IMR-90 (cell line): Measurements from ENCODE around the gene GADD45A. TPM values are rescaled to one million over a fixed set of nuclear protein-coding genes. Genes with fewer than 3 reads are reported as not detected.

Experiments used
- ATAC-seq: fragments of 200-7000 bp; cut with Tn5 transposase; 2 replicates; pipeline ENCODE4 v1.9.1; 2020; ENCODE audit warnings: low read depth, mild to moderate bottlenecking, moderate library complexity
- BruUV-seq: library from RNA; stranded (reverse); fragments of 400-500 nt; replicated peaks from 2 replicates; lab custom pipeline; 2021; lab: Mats Ljungman, UMichigan
- CTCF ChIA-PET: fragments of 300-600 bp; formaldehyde crosslinking; extraction: SDS; loops from one replicate; lab custom pipeline; 2021; ENCODE audit warnings: antibody characterized with exemption; lab: Yijun Ruan, JAX
- POLR2A ChIA-PET: fragments of 300-600 bp; sonication (Branson Sonifier 250); formaldehyde crosslinking; loops from one replicate; lab custom pipeline; 2022; ENCODE audit warnings: antibody characterized with exemption; ENCODE audit not compliant: unreplicated experiment; lab: Charles Lee
- DNase-seq: peaks from one replicate; pipeline ENCODE4 v3.0.0; 2013
- H2AFZ ChIP-seq: replicated peaks from 2 replicates; pipeline ENCODE3; 2013; ENCODE audit warnings: low read length, mild to moderate bottlenecking; ENCODE audit not compliant: poor library complexity
- H2AK5ac ChIP-seq: 2 replicates; pipeline ENCODE4 v1.6.1; 2013; ENCODE audit warnings: low read depth, low read length, inconsistent platforms
- H2AK9ac ChIP-seq: replicated peaks from 2 replicates; pipeline ENCODE3; 2013; ENCODE audit warnings: mild to moderate bottlenecking, low read depth, low read length, moderate library complexity; ENCODE audit not compliant: poor library complexity
- H2BK120ac ChIP-seq: 2 replicates; pipeline ENCODE4 v1.6.1; 2013; ENCODE audit warnings: low read depth, low read length, inconsistent platforms
- H2BK15ac ChIP-seq: 3 replicates; pipeline ENCODE4 v1.6.1; 2013; ENCODE audit warnings: low read depth, low read length, inconsistent platforms
- H2BK20ac ChIP-seq: 2 replicates; pipeline ENCODE4 v1.6.1; 2013; ENCODE audit warnings: low read depth, mild to moderate bottlenecking, inconsistent platforms, low read length, moderate library complexity
- H2BK5ac ChIP-seq: 2 replicates; pipeline ENCODE4 v1.6.1; 2013; ENCODE audit warnings: mild to moderate bottlenecking, low read depth, low read length, inconsistent platforms; ENCODE audit not compliant: poor library complexity, severe bottlenecking
- H3K14ac ChIP-seq: replicated peaks from 2 replicates; pipeline ENCODE4 v1.6.1; 2013; ENCODE audit warnings: low read depth, low read length, inconsistent platforms
- H3K18ac ChIP-seq: 2 replicates; pipeline ENCODE4 v1.6.1; 2013; ENCODE audit warnings: low read depth, low read length, control low read depth
- H3K23ac ChIP-seq: 2 replicates; pipeline ENCODE4 v1.6.1; 2013; ENCODE audit warnings: low read depth, low read length, inconsistent platforms
- H3K27ac ChIP-seq: 2 replicates; pipeline ENCODE4 v1.5.1; 2013; ENCODE audit warnings: mild to moderate bottlenecking, control low read depth, low read length; ENCODE audit not compliant: insufficient read depth
- H3K27me3 ChIP-seq: 2 replicates; pipeline ENCODE4 v1.6.1; 2013; ENCODE audit warnings: low read length; ENCODE audit not compliant: control insufficient read depth, insufficient read depth
- H3K36me3 ChIP-seq: 2 replicates; pipeline ENCODE4 v1.6.1; 2013; ENCODE audit warnings: low read length, mixed read lengths; ENCODE audit not compliant: control insufficient read depth, insufficient read depth
- H3K4ac ChIP-seq: 2 replicates; pipeline ENCODE4 v1.6.1; 2013; ENCODE audit warnings: low read depth, low read length, inconsistent platforms
- H3K4me1 ChIP-seq: 2 replicates; pipeline ENCODE4 v1.6.1; 2013; ENCODE audit warnings: low read length, mixed read lengths; ENCODE audit not compliant: control insufficient read depth, insufficient read depth
- H3K4me2 ChIP-seq: 2 replicates; pipeline ENCODE4 v1.6.1; 2013; ENCODE audit warnings: low read depth, mild to moderate bottlenecking, control low read depth, low read length, moderate library complexity
- H3K4me3 ChIP-seq: 2 replicates; pipeline ENCODE4 v1.5.1; 2013; ENCODE audit warnings: low read depth, mild to moderate bottlenecking, control low read depth, low read length, moderate library complexity; ENCODE audit not compliant: insufficient read depth
- H3K56ac ChIP-seq: 2 replicates; pipeline ENCODE4 v1.6.1; 2013; ENCODE audit warnings: low read length, inconsistent platforms; ENCODE audit not compliant: insufficient read depth; ENCODE audit errors: extremely low read depth
- H3K79me1 ChIP-seq, 2 experiments: 2 replicates each; pipeline ENCODE4 v1.6.1; 2013; ENCODE audit warnings: low read length in 2 of 2, inconsistent platforms in 1 of 2, low read depth in 1 of 2
- H3K9ac ChIP-seq: 2 replicates; pipeline ENCODE4 v1.6.1; 2013; ENCODE audit warnings: low read depth, low read length, control low read depth
- H3K9me1 ChIP-seq: 2 replicates; pipeline ENCODE4 v1.6.1; 2013; ENCODE audit warnings: low read length, inconsistent platforms; ENCODE audit not compliant: insufficient read depth
- H3K9me3 ChIP-seq: 2 replicates; pipeline ENCODE4 v1.6.1; 2013; ENCODE audit warnings: low read length; ENCODE audit not compliant: control insufficient read depth, insufficient read depth
- H4K20me1 ChIP-seq: 2 replicates; pipeline ENCODE4 v1.6.1; 2013; ENCODE audit warnings: low read length, inconsistent platforms; ENCODE audit not compliant: insufficient read depth
- H4K5ac ChIP-seq: 2 replicates; pipeline ENCODE4 v1.6.1; 2013; ENCODE audit warnings: mild to moderate bottlenecking, low read depth, low read length, control low read depth
- H4K8ac ChIP-seq, 2 experiments: 2 replicates each; pipeline ENCODE4 v1.6.1; 2013; ENCODE audit warnings: low read depth in 2 of 2, low read length in 2 of 2, control low read depth in 1 of 2, inconsistent platforms in 1 of 2
- H4K91ac ChIP-seq: 2 replicates; pipeline ENCODE4 v1.6.1; 2013; ENCODE audit warnings: low read depth, low read length, inconsistent platforms; ENCODE audit not compliant: insufficient read depth
- BHLHE40 ChIP-seq: fragments of 150-350 bp; IDR thresholded peaks from 2 replicates; pipeline ENCODE4 v1.6.1; 2016; ENCODE audit warnings: mild to moderate bottlenecking, low read depth, low read length
- CHD1 ChIP-seq: IDR thresholded peaks from 2 replicates; pipeline ENCODE4 v1.6.1; 2012; ENCODE audit warnings: low read depth, low read length, improper control_type of control experiment
- ELK1 ChIP-seq: fragments of 150-350 bp; IDR thresholded peaks from 2 replicates; pipeline ENCODE4 v1.6.1; 2016; ENCODE audit warnings: low read depth, mild to moderate bottlenecking, low read length, moderate library complexity, borderline replicate concordance
- MAFK ChIP-seq: IDR thresholded peaks from 2 replicates; pipeline ENCODE4 v1.6.1; 2012; ENCODE audit warnings: low read depth, low read length, improper control_type of control experiment
- NFE2L2 ChIP-seq: fragments of 150-350 bp; IDR thresholded peaks from 2 replicates; pipeline ENCODE4 v1.6.1; 2016; ENCODE audit warnings: low read depth, mild to moderate bottlenecking, low read length
- POLR2A ChIP-seq: IDR thresholded peaks from 2 replicates; pipeline ENCODE4 v1.6.1; 2012; ENCODE audit warnings: mild to moderate bottlenecking, low read depth, low read length
- RAD21 ChIP-seq: IDR thresholded peaks from 2 replicates; pipeline ENCODE4 v1.6.1; 2012; ENCODE audit warnings: low read length, improper control_type of control experiment
- SMC3 ChIP-seq: fragments of 150-350 bp; IDR thresholded peaks from 2 replicates; pipeline ENCODE4 v1.6.1; 2016; ENCODE audit warnings: low read depth, mild to moderate bottlenecking, antibody characterized with exemption, low read length, moderate library complexity
- USF2 ChIP-seq: fragments of 150-350 bp; IDR thresholded peaks from 2 replicates; pipeline ENCODE4 v1.6.1; 2017; ENCODE audit warnings: mild to moderate bottlenecking, antibody characterized with exemption, low read length, low read depth
- whole genome bisulfite sequencing, 2 experiments: methylation state at CpG; one replicate each; pipeline versions ENCODE4 v1.1.5 to v1.1.7; 2013; ENCODE audit warnings: missing lambda C conversion rate in 2 of 2; ENCODE audit not compliant: insufficient read length in 1 of 2; ENCODE audit errors: extremely low coverage in 2 of 2; 5-methylcytosine and 5-hydroxymethylcytosine counted together
- dilution Hi-C: fragments of 300-500 bp; cut with HindIII; formaldehyde crosslinking; loops from one replicate; pipeline ENCODE4 v1.14.3; 2018; ENCODE audit warnings: low sequenced_read_pairs; ENCODE audit not compliant: unreplicated experiment
- in situ Hi-C: fragments of 300-500 bp; cut with MboI; formaldehyde crosslinking; loops from 3 replicates; pipeline ENCODE4 v1.14.3; 2019; ENCODE audit warnings: low sequenced_read_pairs, inconsistent platforms, mixed read lengths
- intact Hi-C: fragments of 100-400 bp; cut with micrococcal nuclease; formaldehyde crosslinking; loops from 2 replicates; pipeline ENCODE4 v1.10.0; 2022
- polyA plus RNA-seq, 3 experiments: library from polyadenylated mRNA; depleted of rRNA; stranded (reverse); fragments of >200 nt; gene quantifications; 2 replicates each; pipeline ENCODE4 v1.2.3, GENCODE V29; 2012; ENCODE audit warnings: low replicate concordance in 1 of 3
- total RNA-seq: library from RNA; depleted of rRNA; stranded (reverse); fragments of >200 nt; gene quantifications from 2 replicates; pipeline ENCODE4 v1.2.3, GENCODE V29; 2012

The GADD45A gene
- total and polyA plus RNA-seq, 2 of the 4 experiments (the other 2 are of a cell fraction) = 10.9 to 114 TPM

GRCh38 chr1:67736750-67737149 is 51.7 kb downstream of the GADD45A start (continued):
- TF ChIP-seq ELK1 (no peak), SMC3 (no peak)

- Histone ChIP-seq H3K23ac (no peak overlapping the region), H2AFZ (no peak overlapping the region), H2BK5ac (peak overlapping the region; percentile 9), H3K36me3 (peaks cover 3% of the 10 kb centered on the region; the same call in 1 of the 2 replicates), H3K27ac (no peak overlapping the region), H3K18ac (no peak overlapping the region), H4K5ac (no peak overlapping the region), H3K4me2 (no peak overlapping the region), H3K27me3 (no peaks in the 10 kb centered on the region), H3K9me1 (peaks cover 47% of the 10 kb centered on the region), H3K56ac (no peak overlapping the region), H4K20me1 (peaks cover 3% of the 10 kb centered on the region), H3K4me3 (no peak overlapping the region), H2AK5ac (no peak overlapping the region; the same call in 1 of the 2 replicates), H2BK120ac (no peak overlapping the region), H3K9me3 (no peaks in the 10 kb centered on the region), H3K79me1 (peaks cover 46 to 75% of the 10 kb centered on the region in 2 experiments), H4K91ac (no peak overlapping the region), H3K9ac (no peak overlapping the region), H4K8ac (no peak overlapping the region), H2BK20ac (no peak overlapping the region), H3K4me1 (peaks cover 15% of the 10 kb centered on the region), H2BK15ac (no peak overlapping the region), H3K14ac (no peak overlapping the region), H3K4ac (no peak overlapping the region), H2AK9ac (no peak overlapping the region)
- no peak for DNase-seq
- no peak for ATAC-seq
- ChIA-PET POLR2A (no interaction called here), CTCF (interaction anchor here (0.5 to 0.6 kb wide), 2 partner anchors 21 to 389 kb away, joined by 3 read pairs; no protein-coding TSS in a partner anchor)
- TF ChIP-seq SMC3 (no peak), CHD1 (no peak), RAD21 (no peak), POLR2A (no peak), MAFK (no peak), USF2 (no peak), ELK1 (no peak), BHLHE40 (no peak), NFE2L2 (no peak)
- no CpG with 5 or more reads among the region's 3 CpGs for WGBS, 2 experiments
- intact Hi-C loops (no loop called here), in situ Hi-C loops (no loop called here), dilution Hi-C loops (no loop called here)
- BruUV-seq = no TSS peak
Observed at GRCh38 chr1:67737875-67738274, 52.9 kb downstream of the GADD45A start.
